K562 treated with DMSO at 1 percent for 12 hours (cell line): ENCODE measurements around the gene KRTAP16-1. TPM values are rescaled to one million over a fixed set of nuclear protein-coding genes. Genes with fewer than 3 reads are reported as not detected.

Source experiments
- total RNA-seq: library from RNA; unstranded; fragments of 300-600 nt; gene quantifications from 2 replicates; pipeline ENCODE4 v1.2.3, GENCODE V29; 2022; ENCODE audit not compliant: insufficient read depth

KRTAP16-1 gene
- total RNA-seq = not detected in 2 replicates

GRCh38 chr17:41308918-41309359 is at the start of gene KRTAP16-1:
Gene KRTAP16-1 (minus strand): TSS chr17:41309309. CDS start chr17:41309253, 56 bp downstream.

DNA sequence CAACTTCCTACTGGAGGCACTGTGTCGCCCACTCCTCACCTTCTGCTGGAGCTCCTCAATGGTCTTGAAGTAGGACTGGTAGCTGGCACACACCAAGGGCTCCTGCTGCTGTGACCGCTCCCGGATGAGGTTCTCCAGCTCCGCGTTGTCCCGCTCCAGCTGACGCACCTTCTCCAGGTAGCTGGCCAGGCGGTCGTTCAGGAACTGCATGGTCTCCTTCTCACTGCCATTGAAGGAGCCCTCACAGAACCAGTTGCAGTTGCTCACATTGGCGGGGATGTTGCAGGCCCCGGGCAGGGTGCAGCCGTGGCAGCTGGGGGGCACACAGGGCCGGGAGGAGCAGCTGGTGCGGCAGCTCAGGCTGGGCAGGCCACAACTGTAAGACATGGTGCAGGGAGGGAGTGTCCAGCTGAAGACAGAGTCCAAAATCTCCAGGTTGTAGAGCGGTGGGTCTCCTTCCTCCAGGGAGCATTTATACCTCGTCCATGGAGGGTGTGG is 41.3 kb upstream of the KRTAP16-1 start, which contains the start of gene KRT33A:
KRT33A (minus strand) TSS at position 448 of the 498 bp plus-strand sequence; CDS start at position 387, 61 bp downstream.

DNA sequence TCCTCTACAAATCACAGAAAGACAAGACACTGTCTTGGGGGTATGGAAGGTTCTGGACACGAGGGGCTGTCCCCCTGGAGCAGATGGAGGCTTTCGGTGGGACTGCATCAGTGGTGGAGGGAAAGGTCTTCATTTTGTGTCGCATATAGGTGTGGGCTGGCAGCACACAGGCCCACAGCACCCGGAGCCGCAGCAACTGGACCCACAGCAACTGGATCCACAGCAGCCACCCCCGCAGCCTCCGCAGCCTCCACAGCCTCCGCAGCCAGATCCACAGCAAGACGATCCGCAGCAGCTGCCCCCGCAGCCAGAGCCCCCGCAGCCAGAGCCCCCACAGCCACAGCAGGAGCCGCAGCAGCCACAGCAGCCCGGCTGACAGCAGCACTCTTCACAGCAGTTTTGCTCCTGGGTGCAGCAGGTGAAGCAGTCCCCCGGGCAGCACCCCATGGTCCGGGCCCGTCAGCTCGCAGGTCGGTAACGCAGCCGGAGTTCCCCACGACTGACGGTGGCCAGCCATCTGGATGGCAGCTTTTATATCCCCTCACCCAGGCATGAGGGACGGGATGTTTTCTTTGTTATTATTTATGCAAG is 6.2 kb upstream of the KRTAP16-1 start, which contains the start of gene KRTAP17-1:
KRTAP17-1 (minus strand) TSS at position 507 of the 591 bp plus-strand sequence; CDS start at position 447, 60 bp downstream.

DNA sequence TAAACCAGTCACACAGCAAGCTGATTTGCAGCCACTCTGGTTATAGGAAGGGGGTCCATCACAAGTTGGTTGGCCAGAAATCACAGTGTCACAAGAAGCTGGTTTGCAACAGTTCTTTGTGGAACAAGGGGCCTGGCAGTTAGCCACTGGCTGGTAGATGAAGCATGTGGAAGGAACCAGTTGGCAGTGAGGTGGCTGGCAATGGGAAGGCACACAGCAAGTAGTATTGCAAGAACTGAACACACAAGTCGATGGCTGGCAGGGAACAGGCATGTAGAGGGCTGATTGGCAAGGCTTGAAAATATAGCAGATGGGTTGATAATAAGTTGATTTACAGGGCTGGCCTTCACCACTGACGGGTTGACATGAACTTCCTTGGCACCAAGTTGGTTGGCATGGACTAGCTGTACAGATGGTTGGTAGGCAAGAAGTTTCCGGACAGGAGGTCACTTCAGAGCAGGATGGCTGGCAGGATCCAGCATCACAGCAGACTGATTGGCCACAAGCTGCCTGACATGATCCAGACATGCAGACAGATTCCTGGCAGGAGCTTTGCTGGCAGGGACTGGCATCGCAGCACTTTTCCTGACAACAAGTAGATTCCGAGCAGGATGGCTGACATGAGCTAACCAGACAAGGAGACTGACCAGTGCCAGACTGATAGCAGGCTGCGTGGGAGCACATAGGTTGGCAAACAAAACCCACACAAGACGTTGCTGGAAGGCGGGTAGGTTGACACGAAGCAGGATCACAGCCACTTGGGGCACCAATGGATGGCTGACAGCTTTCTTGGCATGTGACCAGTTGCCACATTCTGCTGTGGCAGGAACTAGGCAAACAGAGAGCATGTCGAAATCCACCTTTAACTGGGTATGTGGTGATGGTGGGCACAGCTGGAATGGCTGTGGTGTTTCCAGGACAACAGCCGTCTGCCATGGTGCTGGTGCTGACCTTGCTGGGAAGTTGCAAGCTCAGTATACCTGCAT is 6.9 kb downstream of the KRTAP16-1 start, which contains the start of gene KRTAP29-1:
KRTAP29-1 (minus strand) TSS at position 936 of the 986 bp plus-strand sequence; CDS start at position 936, 0 bp downstream.

DNA sequence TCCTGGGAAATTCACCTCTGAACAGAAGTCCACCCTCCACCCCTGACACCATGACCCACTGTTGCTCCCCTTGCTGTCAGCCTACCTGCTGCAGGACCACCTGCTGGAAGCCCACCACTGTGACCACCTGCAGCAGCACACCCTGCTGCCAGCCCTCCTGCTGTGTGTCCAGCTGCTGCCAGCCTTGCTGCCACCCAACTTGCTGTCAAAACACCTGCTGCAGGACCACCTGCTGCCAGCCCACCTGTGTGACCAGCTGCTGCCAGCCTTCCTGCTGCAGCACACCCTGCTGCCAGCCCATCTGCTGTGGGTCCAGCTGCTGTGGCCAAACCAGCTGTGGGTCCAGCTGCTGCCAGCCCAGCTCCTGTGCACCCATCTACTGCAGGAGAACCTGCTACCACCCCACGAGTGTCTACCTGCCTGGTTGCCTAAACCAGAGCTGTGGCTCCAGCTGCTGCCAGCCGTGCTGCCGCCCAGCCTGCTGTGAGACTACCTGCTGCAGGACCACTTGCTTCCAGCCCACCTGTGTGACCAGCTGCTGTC is 33.4 kb downstream of the KRTAP16-1 start, which contains the start of gene KRTAP9-7:
KRTAP9-7 (plus strand) TSS at position 51 of the 543 bp plus-strand sequence; CDS start at position 51, 0 bp downstream.

GRCh38 chr17:41265078-41265477 is 44.0 kb downstream of the KRTAP16-1 start, which contains the start of gene KRTAP9-6:
Gene KRTAP9-6 (plus strand): TSS chr17:41265378. CDS start chr17:41265378, 0 bp downstream.

Other genes with a start within 250 kb of the KRTAP16-1 start
- gene KRTAP2-3, start 249.2 kb downstream of the KRTAP16-1 start, total RNA-seq = not detected in 2 replicates
- not detected in 2 replicates for gene KRTAP2-4, start 243.4 kb downstream of the KRTAP16-1 start, total RNA-seq
- gene KRTAP4-7, start 225.2 kb downstream of the KRTAP16-1 start, total RNA-seq = not detected in 2 replicates
- gene KRTAP4-8, start 211.2 kb downstream of the KRTAP16-1 start, total RNA-seq = not detected in 2 replicates
- not detected in 2 replicates for gene KRTAP4-16, start 207.1 kb downstream of the KRTAP16-1 start, total RNA-seq
- not detected in 2 replicates for gene KRTAP4-9, start 203.9 kb downstream of the KRTAP16-1 start, total RNA-seq
- gene KRTAP4-11, start 190.9 kb downstream of the KRTAP16-1 start, total RNA-seq = not detected in 2 replicates
- not detected in 2 replicates for gene KRTAP4-12, start 185.1 kb downstream of the KRTAP16-1 start, total RNA-seq
- not detected in 2 replicates for gene KRTAP4-6, start 168.8 kb downstream of the KRTAP16-1 start, total RNA-seq
- not detected in 2 replicates for gene KRTAP4-5, start 159.5 kb downstream of the KRTAP16-1 start, total RNA-seq
- not detected in 2 replicates for gene KRTAP4-4, start 148.6 kb downstream of the KRTAP16-1 start, total RNA-seq
- not detected in 2 replicates for gene KRTAP4-3, start 141.1 kb downstream of the KRTAP16-1 start, total RNA-seq
- gene KRTAP4-2, start 131.1 kb downstream of the KRTAP16-1 start, total RNA-seq = not detected in 2 replicates
- not detected in 2 replicates for gene KRTAP4-1, start 124.4 kb downstream of the KRTAP16-1 start, total RNA-seq
- gene KRTAP9-1, start 119.4 kb downstream of the KRTAP16-1 start, total RNA-seq = not detected in 2 replicates
- not detected in 2 replicates for gene KRTAP9-2, start 82.7 kb downstream of the KRTAP16-1 start, total RNA-seq
- gene KRTAP9-3, start 76.9 kb downstream of the KRTAP16-1 start, total RNA-seq = not detected in 2 replicates
- not detected in 2 replicates for gene KRTAP9-8, start 71.3 kb downstream of the KRTAP16-1 start, total RNA-seq
- not detected in 2 replicates for gene KRTAP9-4, start 59.6 kb downstream of the KRTAP16-1 start, total RNA-seq
- gene KRTAP9-9, start 53.9 kb downstream of the KRTAP16-1 start, total RNA-seq = not detected in 2 replicates
- gene KRTAP9-6, start 43.9 kb downstream of the KRTAP16-1 start, total RNA-seq = not detected in 2 replicates
- gene KRTAP9-7, start 33.6 kb downstream of the KRTAP16-1 start, total RNA-seq = not detected in 2 replicates
- gene KRTAP29-1, start 6.5 kb downstream of the KRTAP16-1 start, total RNA-seq = not detected in 2 replicates
- not detected in 2 replicates for gene KRTAP17-1, start 6.4 kb upstream of the KRTAP16-1 start, total RNA-seq
- gene KRT33A, start 41.5 kb upstream of the KRTAP16-1 start, total RNA-seq = not detected in 2 replicates
- not detected in 2 replicates for gene KRT33B, start 60.5 kb upstream of the KRTAP16-1 start, total RNA-seq
- gene KRT34, start 73.0 kb upstream of the KRTAP16-1 start, total RNA-seq = not detected in 2 replicates
- gene KRT31, start 88.3 kb upstream of the KRTAP16-1 start, total RNA-seq = not detected in 2 replicates
- not detected in 2 replicates for gene KRT37, start 115.3 kb upstream of the KRTAP16-1 start, total RNA-seq
- gene KRT38, start 131.7 kb upstream of the KRTAP16-1 start, total RNA-seq = not detected in 2 replicates
- gene KRT32, start 158.1 kb upstream of the KRTAP16-1 start, total RNA-seq = not detected in 2 replicates
- gene KRT35, start 171.8 kb upstream of the KRTAP16-1 start, total RNA-seq = not detected in 2 replicates
- gene KRT36, start 180.6 kb upstream of the KRTAP16-1 start, total RNA-seq = not detected in 2 replicates
- gene KRT13, start 196.3 kb upstream of the KRTAP16-1 start, total RNA-seq = not detected in 2 replicates
- gene KRT15, start 209.6 kb upstream of the KRTAP16-1 start, total RNA-seq = 0.81 TPM in 1 of 2 replicates, not detected in the other
- 152 and 220 TPM in 2 replicates for gene KRT19, start 219.0 kb upstream of the KRTAP16-1 start, total RNA-seq